ENCODE measurements around the gene DIABLO.
"Not testable (repeated sequence)": the region's sequence is repeated elsewhere in the genome, so short reads cannot be mapped to it uniquely, and the experiment has no call there.

The DIABLO gene

DNA sequence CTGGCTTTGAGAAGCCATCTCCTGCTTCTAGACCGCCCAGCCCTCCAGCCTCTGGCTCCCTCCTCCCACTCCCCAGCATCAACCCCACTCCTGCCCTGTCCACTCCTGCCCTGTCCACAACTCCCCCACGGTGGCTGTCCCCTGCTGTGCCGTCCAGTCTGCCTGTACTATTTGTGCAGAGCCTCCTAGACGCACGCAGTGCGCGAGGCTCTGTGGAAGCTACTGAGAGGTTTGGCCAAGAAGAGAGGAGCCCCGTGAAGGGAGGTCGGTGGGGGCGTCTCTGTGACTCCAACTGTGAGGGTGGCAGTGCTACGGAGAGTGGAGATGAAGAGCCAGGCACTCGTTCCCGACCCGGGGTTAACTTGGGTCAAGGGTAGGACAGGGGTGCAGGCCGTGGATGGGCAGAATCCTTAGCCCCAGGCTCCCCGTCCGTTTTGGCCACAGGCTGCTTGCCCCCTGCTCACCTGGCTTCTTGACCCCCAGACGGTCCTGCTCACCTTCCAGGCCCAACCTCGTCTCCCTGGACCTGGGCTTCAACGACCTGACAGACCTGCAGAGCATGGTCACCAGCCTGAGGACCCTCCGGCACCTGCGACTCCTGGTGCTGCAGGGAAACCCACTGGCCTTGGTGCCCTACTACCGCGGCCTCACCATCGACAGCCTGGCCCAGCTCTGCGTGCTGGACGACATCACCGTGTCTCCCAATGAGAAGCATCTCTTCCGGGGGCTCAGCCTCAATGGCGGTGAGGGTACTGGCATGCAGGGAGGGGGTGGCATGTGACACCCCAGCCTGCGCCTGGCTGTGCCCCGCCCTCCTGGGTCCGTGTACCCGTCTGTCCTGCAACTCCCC is 36.0 kb downstream of the DIABLO start:
- no peak for DNase-seq (ENCODE audit: low read depth)

DNA sequence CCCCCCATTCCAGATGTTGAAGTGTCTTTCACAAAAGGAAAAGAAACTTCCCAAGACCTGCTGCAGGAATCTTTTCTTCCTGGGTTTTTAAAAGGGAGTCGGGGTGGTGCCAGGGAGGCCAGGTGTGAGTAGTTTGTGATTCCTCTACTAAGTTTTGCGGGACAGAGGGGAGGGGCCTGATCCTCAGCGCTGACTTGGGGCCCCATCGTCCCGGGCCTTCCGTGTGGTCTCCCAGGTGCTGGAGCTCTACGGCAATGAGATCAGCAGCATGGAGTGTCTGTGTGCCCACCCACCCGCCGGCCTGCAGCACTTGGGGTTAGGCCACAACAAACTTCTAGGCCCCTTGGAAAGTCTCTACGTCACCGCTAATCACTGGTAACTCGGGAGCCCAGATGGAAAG is 38.4 kb downstream of the DIABLO start:
- DNase-seq (ENCODE audit: low read depth) = no peak

DNA sequence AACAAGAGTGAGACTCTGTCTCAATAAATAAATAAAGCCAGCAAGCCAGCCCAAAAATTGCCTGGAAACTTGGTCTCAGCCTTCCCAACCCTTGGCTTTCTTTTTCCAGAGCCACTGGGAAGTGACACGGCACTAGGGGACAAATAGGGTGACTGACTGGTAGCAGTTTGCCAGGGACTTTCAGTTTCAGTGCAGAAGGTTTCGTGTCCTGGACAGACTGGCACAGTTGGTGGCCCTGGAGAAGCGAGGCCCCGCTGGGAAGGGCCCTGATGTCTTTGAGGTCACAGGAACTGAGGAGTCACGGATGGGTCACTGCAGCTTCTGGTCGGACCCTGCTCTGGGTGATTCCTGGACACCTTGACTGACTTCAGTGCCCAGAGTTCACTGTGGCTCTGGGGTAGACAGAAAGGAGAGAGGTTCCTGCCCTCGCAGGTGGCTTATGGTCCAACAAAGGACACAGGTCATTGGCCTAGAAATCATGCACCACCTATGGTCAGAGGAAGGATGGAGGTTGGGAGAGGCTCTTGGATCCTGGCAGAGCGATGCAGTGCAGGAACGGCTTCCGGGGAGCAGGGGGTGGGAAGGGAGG is 40.3 kb downstream of the DIABLO start:
- DNase-seq (ENCODE audit: low read depth) = no peak

DNA sequence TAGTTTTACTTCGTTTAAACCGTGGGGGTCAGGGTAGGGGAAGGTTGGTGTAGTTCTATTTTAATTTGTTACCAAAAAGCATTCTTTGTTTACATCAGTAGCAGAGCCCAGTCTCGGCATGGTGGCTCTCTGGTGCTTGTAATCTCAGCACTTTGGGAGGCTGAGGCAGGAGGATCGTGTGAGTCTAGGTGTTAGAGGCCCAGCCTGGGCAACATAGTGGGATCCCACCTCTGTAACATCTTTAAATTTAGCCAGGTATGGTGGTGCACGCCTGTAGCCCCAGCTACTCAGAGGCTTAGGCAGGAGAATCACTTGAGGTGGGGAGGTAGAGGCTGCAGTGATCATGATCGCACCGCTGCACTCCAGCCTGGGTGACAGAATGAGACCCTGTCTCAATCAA is 40.8 kb downstream of the DIABLO start:
- no peak for DNase-seq (ENCODE audit: low read depth)

DNA sequence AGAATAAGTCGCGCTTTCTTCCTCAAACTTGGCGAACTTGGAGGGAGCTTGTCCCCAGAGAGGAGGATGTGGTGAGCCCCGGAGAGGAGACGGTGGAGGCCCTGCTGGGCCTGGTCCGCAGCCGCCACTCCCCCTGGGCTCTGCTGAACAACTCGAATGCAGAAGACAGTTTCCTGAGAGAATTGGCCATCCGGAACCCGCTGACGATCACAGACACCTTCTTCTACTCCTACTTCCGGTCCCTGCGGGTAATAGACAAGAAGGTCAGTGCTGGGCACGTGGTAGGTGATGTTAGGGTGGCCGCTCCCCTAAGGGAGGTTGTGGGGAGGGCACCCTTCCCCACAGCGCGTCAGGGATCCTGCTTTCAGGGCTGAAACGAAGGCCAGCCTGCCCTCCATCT is 41.3 kb downstream of the DIABLO start:
- DNase-seq (ENCODE audit: low read depth) = no peak

DNA sequence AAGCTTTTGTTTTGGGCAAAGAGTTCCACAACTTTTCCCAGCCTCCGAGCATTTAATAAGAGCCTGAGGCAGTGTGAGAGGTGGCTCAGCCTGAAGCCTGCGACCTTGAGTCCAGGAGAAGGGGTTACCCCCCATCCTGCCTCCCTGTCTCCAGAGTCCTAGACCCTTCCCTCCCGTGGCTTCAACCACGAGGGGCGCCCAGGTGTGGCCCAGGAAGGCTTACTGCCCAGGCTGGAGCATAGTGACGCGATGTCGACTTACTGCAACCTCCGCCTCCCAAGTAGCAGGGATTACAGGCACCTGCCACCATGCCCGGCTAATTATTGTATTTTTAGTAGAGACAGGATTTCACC is 42.3 kb downstream of the DIABLO start:
- DNase-seq (ENCODE audit: low read depth) = no peak

DNA sequence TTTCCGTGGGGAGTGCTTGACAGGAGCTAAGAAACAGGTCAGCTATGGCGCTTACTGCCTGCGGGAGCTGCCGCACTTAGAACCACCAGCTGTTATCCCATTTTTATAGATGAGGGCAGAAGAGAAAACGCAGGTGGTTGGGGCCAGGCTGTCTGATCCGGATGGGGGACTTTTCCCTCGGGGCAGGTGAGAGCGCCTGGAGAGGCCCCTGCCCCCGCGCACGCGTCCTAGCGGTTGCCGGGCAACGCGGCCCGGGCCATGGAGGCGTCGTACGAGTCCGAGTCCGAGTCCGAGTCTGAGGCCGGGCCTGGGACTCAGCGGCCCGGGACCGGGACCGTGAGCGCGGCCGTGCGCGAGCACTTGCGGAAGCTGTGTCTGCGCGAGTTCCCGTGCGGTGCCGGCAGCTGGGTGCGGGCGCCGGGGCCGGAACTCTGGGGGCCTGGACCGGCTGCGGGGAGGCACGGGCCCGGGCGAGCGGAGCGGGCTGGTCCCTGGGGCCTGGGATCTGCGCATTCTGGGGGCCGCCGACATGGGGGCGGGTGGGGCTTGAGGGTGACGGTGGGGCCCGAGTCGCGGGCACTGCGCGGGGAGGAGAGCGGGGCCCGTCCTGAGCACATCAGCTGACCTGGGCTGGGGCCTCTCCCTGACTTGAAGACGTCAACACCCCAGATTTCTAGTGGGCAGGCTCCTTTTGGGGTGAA is 42.8 kb downstream of the DIABLO start, which contains the start of gene LRRC43:
TSS of gene LRRC43 (plus strand) at position 237 of the 701 bp plus-strand sequence. CDS start at position 259, 22 bp downstream.
- DNase-seq (ENCODE audit: low read depth) = peak; percentile 25

DNA sequence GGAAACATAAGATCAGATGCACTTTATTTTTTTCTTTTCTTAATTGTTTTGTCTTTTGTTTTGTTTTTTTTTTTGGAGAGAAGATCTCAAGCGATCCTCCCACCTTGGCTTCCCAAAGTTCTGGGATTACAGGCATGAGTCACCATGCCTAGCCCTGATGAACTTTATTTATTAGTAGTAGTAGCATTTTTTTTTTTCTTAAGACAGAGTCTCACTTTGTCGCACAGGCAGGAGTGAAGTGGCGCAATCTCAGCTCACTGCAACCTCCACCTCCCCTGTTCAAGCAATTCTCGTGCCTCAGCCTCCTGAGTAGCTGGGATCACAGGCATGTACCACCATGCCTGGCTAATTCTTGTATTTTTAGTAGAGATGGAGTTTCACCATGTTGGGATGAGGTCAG is 49.4 kb downstream of the DIABLO start:
- DNase-seq (ENCODE audit: low read depth) = not testable (repeated sequence)

DNA sequence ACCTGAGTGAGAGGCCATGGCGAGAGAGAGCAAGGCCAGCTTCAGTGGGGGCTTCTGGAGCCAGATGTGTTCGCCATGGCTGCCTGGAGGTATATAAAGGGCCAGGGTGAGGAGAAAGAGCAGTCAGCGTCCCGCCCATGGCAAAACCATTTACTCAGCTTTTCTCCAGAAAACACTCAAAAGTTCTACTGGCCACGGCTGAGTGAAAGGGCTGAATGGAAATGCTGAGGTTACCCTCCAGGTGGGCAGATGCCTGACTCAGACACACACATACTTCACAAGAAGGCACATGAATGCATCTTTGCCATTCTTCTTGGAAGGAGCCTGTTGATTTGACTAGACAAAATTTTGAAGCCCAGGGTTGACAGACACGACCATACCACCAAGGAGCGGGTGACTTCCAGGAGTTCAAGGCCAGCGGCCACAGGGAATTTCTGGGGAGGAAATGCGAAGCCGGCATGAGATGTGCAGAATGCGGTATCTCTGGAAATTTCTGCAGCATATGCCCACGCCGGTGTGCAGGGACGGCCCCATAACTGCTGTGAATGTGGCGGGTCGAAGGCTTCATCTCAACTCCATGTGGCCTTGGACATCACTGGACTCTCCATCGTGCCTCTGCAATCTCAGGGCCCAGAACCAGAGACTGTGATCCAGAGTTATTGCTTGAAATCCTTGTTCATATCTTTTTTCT is 51.6 kb downstream of the DIABLO start, which contains the start of gene IL31:
TSS of gene IL31 (minus strand) at position 67 of the 691 bp plus-strand sequence. CDS start at position 18, 49 bp downstream.
- DNase-seq (ENCODE audit: low read depth) = no peak

DNA sequence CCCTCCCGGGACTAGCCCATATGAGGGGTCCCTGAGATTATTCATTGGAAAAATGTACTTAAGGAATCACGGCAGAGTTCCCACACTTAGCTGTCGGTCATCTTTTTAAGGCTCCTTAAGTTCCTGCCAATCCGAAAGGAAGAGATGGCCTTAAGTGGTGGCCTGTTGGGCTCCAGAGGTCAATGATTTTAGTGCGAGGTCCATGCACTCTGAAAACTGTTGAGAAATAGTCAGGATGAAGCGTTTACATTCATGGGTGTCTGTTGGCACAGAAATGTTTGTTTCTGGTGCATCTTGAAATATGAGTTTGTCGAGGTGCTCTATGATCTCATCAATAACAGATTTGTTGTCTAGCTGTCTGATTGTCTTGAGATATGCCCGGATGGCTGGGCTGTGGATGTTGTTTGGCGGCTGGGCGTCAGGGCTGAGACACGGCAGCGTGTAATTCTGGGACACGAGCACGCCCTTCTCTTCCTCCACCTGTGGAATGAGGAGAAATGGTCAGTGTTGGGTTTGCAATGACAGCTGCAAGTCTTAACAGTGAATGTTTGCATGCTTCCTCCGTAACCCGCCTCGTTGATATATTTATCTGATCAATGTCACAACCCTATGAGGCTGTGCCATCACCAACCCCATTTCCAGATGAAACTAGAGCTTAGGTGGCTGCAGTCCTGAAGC is 53.5 kb downstream of the DIABLO start:
- no peak for DNase-seq (ENCODE audit: low read depth)

DNA sequence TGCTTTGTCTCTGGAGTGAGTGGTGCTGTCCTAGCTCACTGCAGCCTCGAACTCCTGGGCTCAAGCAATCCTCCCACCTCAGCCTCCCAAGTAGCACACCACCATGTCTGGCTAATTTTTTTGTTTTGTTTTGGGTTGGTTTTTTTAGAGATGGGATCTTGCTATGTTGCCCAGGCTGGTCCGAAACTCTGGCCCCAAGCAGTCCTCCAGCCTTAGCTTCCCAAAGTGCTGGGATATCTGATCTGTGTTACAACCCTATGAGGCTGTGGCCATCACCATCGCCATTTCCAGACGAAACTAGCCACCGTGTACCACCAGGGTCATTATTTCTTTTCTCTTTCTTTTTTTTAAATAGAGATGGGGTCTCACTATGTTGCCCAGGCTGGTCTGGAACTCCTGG is 54.5 kb downstream of the DIABLO start:
- no peak for DNase-seq (ENCODE audit: low read depth)

DNA sequence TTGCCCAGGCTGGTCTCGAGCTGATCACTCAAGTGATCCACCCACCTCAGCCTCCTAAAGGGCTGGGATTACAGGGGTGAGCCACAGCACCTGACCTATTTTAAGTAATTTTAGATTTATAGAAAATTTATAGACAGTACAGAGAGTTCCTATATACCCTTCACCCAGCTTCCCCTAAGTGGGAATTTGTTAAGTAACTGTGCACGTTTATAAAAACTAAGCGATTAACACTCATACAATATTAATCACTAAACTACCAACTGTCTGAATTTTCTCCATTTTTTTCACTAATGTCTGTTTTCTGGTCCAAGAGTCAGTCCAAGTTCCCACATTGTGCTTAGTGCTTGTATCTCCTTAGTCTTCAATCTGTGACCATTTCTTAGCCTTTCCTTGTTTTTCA is 57.4 kb downstream of the DIABLO start:
- DNase-seq (ENCODE audit: low read depth) = no peak

DNA sequence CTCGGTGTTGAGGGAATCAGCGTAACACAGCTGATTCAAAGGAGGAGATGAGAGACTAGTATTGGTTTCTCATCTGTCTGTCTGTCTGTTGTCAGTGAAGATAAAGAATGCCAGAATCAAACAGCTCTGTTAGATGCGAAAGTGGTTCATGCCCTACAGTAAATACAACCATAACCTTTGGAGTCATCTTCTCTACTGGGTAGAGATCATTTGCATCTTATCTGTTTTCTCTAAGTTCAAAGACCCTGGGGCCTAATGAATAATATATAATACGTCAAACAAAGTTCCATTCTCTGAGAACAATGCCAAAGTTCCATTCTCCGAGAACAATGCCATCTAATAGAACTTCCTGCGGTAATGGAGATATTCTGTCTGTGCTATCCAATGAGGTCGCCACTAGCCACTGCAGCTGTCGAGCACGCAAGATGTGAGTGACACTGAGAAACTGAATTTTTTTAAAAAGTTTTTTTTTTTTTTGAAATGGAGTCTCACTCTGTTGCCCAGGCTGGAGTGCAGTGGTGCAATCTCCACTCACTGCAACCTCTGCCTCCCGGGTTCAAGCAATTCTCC is 58.4 kb downstream of the DIABLO start:
- no peak for DNase-seq (ENCODE audit: low read depth)

DNA sequence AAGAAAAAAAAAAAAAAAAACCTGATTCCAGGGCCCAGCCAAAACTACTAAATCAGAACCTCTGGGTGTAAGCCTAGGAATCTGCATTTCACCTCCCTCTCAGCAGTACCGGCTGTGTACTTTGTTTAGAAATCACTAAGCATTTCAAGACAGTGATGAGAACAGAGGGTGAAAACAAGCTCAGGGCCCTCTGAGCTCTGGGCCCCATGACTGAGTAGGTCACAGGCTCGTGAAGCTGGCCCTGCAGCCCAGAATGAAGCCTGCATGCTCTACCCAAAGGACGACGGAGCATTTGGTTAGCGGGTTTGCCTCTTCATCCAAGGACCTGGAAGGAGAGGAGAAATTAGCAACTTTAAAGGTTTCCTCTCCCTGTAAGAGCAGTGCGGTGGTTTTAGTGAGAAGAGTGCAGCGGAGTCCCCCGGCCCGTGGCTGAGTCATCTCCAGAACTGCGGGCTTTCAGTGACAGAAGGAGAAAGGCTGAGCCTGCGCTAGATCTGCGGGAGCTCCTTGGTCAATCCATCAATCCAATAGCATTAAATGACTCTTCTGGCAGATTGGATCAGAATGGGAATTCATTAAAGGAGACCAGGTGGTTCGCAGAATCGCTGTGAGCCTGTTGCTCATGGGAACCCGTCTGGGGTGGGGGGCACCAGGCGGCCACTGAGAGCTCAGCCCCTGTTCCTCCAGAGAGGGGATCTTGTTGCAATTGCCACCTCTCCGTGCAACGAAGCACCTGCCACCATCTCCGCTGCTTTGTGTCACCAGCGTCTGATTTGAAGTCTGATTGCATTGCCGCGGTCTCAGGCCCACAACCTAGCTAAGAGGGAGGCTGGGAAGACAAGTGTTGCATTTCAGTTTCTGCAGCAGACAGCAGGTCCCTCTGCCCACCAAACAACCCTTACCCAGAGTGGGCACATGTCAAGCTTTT is 59.2 kb downstream of the DIABLO start:
- no peak for DNase-seq (ENCODE audit: low read depth)

DNA sequence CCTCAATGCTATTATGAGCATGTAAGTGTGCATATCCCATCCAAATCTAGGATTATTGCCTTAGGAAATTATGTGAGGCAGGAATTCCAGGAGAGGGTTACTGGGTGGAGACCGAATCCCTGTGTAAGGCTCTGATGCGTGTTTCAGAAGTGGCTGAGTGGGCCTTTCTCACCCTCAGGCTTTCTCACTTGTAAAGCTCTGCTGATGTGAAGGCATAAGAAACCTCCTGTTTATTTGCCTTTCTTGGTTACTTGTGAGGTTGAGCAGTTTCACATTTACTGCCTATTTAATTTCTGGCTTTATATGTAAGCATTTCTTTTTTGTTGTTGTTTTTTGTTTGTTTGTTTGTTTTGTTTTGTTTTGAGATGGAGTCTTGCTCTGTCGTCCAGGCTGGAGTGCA is 62.9 kb downstream of the DIABLO start:
- DNase-seq (ENCODE audit: low read depth) = no peak

DNA sequence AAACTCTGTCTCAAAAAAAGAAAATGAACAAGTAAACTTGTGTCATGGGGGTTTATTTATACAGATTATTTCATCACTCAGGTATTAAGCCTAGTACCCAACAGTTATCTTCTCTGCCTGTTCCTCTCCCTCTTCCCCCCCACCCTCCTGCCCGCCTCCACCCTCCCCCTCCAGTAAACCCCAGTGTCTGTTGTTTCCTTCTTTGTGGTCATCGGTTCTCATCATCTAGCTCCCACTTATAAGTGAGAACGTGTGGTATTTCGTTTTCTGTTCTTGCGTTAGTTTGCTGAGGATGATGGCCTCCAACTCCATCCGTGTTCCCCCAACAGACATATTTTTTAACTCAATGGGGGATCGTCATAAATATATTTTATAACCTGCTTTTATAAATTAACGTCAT is 64.2 kb downstream of the DIABLO start:
- DNase-seq (ENCODE audit: low read depth) = no peak

DNA sequence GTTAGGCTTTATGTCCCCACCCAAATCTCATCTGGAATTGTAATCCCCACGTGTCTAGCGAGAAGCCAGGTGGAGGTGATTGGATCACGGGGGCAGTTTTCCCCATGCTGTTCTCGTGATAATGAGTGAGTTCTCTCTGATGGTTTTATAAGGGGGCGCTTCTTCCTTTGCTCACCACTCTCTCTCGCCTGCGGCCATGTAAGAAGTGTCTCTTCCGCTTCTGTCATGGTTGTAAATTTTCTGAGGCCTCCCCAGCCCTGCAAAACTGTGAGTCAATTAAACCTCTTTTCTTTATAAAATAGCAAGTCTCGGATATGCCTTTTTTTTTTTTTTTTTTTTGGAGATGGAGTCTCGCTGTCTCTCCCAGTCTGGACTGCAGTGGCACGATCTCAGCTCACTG is 65.1 kb downstream of the DIABLO start:
- no peak for DNase-seq (ENCODE audit: low read depth)

DNA sequence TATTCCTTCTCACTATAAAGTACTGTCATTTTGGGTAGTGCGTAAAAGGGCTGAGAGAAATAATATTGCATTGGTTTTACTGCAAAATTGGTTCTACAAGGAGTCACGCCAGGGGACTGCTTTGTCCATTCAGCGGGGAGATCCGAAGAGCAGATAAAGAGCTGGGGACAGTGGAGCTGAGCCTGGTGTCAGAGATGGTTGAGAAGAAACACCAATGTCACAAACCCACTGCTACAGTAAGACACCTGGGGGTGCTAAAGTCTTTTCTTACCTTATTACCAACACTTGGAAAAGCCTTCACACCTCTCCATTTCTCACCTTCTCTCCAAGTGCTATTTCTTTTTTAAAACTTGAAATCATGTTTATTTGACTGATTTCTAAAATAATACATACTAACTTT is 66.0 kb downstream of the DIABLO start:
- no peak for DNase-seq (ENCODE audit: low read depth)

DNA sequence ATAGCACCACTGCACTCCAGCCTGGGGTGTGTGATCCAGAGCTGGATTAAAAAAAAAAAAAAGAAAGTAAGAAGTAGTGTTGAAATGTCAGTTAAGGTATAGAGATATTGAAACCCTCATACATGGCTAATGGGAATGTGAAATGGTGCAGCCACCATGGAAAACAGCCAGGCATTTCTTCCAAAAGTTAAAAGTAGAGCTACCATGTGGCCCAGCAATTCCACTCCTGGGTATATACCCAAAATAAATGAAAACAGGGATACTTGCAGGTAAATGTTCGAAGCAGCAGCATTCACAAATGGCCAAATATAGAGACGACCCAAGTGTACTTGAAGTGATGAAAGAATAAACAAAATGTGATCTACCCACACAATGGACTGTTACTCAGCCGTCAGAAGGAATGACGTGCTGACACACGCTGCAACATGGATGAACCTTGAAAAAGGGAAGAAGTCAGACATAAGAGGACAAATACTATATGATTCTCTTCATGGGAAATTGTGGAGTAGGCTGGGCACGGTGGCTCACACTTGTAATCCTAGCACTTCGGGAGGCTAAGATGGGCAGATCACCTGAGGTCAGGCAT is 67.1 kb downstream of the DIABLO start:
- no peak for DNase-seq (ENCODE audit: low read depth)

Measured in activated T-cell treated with anti-CD3 and anti-CD28 coated beads for 1 hour (primary cell).